Stromal cell of bone marrow (primary cell): ENCODE measurements around the gene SLC31A2.
"Not testable (repeated sequence)": the region's sequence is repeated elsewhere in the genome, so short reads cannot be mapped to it uniquely, and the experiment has no call there.

Experiments used
- DNase-seq: peaks from one replicate; pipeline ENCODE4 v3.0.0-alpha.2; 2012; ENCODE audit warnings: low read depth

SLC31A2 gene

DNA sequence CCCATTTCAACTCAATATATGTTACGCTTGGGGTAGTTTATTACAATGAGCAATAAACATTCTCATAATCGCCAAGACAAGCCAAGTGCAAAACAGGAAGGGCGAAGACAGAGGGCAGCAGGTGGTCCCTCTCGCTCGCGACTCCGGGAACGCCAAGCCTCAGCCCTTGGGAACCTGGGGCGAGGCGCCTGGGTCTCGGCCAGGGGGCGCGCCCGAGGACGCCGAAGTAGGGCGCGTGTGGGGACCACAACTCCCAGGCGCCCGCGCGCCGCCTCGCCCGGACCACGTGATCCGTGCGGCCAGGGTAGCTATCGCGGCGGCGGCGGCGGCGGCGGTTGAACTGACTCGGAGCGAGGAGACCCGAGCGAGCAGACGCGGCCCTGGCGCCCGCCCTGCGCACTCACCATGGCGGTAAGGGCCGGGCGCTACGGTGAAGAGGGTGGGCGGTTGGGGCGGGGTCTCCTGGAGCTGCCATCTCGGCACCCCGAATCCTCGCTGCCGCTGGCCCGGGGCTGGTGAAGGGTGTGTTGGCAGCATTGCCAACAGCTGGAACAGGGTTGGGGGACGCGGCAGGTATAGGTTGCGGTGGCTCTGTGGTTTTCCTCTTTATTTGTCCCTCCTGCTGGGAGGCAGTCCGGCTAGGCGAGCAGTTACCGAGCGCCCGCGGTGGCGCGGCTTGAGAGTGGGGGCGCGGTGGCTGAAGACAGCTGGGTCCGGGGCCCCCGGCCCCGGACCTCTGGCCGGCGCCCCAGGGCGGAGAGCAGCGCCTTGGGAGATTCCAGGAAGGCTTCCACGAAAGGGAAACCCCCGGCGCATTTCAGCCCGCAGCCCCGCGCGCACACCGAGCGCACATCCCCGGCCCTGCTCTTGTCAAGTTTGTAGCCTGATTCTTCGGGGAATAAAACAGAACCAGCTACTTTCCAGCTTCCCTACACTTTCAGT is at the start of gene SLC31A2:
TSS of gene SLC31A2 (plus strand) at position 338 of the 942 bp plus-strand sequence. CDS start at position 406, 68 bp downstream.
- DNase-seq: peak; percentile 74

DNA sequence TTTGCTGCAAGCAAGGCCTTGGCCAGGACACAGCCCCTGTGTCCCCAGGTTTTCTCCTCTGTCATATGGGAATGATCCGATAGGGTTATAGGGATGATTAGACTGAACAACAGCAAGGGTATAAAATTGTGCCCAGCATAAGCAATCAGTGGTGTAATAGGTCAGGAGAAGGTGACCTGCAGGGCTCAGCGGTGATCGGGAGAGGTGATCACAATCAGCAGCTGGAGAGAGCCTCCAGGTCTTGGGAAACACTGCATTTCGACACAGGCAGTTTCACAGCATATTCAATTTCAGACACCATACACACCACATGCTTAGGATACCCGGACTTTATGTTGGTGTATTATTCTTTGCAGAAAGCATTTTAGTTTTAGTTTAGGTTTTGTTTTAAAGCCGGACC is 45.5 kb upstream of the SLC31A2 start:
- not testable (repeated sequence) for DNase-seq

GRCh38 chr9:113111065-113111951 is 39.5 kb upstream of the SLC31A2 start:
- DNase-seq: not testable (repeated sequence)

GRCh38 chr9:113112706-113113510 is 37.9 kb upstream of the SLC31A2 start:
- DNase-seq: not testable (repeated sequence)

DNA sequence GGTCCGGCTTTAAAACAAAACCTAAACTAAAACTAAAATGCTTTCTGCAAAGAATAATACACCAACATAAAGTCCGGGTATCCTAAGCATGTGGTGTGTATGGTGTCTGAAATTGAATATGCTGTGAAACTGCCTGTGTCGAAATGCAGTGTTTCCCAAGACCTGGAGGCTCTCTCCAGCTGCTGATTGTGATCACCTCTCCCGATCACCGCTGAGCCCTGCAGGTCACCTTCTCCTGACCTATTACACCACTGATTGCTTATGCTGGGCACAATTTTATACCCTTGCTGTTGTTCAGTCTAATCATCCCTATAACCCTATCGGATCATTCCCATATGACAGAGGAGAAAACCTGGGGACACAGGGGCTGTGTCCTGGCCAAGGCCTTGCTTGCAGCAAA is 32.0 kb upstream of the SLC31A2 start:
- DNase-seq: not testable (repeated sequence)

DNA sequence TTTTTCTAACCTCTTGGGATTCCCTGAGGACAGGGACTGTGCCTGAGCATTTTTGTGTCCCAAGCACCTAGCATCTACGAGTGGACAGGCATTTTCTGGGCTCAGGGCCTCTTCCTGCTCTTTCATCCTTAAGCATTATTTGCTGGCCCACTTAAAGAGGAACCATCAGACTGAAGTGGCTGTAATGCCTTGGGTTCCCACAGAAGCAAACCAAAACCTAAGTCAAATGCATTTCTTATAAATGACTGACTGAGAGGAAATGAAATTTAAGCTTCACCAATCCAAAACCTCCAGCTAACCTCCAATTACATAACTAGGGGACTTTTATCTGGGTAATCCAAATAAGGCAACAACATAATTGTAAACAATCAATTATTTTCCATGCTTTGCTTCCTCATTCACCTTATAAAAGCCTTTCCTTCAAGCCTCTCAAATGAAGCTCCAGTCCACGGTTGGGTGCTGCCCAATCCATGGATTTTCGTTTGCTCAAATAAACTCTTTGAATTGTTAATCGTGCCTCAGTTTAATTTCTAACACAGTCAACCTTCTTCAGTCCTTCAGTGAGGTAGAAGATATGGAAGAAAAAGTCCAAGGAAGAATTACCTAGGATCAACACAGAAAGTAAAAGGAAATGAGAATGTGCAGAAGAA is 25.3 kb upstream of the SLC31A2 start:
- no peak for DNase-seq

GRCh38 chr9:113129466-113129865 is 21.3 kb upstream of the SLC31A2 start:
- DNase-seq: no peak

DNA sequence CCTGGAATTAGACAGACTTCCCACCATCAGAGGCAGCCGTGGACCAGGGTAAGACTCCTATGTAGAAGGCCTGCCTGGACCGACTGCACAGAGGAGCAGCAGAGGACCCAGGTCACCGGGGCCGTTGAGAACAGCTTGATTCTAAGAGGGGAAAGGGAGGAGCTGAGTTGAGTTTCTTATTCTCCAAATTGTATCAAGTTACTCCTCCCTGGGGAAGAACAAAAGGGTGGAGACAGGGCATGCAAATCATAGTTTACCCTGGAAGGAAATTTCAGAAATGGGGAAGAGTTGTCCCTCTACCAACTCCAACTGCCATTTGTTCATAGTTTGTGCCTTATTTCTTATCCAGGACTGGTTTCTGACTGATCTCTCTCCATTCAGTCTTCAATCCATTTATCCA is 20.9 kb upstream of the SLC31A2 start:
- DNase-seq: no peak

DNA sequence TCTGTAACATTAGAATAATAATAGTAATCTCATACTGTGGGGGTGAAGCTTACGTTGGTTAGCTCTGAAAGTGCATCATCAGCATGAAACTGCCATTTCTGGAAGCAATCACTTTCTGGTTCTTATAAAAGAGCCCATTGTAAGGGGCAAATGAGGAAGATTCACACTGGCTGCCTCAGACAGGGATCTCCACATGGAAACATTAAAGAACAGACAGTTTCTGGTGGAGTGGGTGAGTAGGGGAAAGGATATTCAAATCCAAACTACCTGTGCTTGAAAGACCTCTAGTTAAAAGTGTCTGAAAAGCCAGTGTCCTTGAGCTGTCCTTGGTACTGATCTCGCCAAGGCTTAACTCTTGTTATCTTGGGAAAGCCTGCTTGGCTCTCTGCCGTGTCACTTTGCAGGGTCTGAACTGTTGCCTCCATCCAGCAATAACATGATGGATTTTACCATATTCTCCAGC is 19.1 kb upstream of the SLC31A2 start:
- DNase-seq: no peak

- DNase-seq: no peak
These were observed 13.3 kb upstream of the SLC31A2 start for GRCh38 chr9:113137196-113138168.

GRCh38 chr9:113138760-113139159 is 12.0 kb upstream of the SLC31A2 start:
- no peak for DNase-seq

DNA sequence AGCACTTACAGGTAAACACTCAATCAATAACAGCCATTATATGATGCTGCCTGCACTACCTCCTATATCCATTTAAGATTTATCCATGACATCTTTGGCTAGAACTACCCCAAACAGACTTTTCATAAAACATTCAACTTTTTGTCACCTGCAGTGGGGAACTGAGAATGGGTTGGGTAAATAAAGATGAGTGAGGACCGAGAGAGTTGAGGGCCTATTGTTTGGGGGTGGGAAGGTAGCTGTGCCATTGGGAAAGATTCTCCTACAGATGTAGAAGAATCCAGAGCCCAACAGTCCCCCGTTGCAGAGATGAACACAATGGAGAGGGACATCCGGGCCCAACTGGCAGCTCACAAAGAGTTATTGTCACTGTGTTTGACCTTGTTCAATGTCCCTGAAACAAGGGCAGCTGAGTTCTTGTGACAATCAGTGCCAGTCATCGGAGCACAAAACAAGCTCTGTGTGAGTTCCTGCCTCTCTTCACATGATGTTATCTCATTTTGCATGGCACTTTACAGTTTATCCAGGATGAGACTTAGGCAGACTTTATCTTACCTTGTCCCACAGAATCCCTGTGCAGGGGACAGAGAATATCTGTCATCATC is 11.5 kb upstream of the SLC31A2 start:
- no peak for DNase-seq

DNA sequence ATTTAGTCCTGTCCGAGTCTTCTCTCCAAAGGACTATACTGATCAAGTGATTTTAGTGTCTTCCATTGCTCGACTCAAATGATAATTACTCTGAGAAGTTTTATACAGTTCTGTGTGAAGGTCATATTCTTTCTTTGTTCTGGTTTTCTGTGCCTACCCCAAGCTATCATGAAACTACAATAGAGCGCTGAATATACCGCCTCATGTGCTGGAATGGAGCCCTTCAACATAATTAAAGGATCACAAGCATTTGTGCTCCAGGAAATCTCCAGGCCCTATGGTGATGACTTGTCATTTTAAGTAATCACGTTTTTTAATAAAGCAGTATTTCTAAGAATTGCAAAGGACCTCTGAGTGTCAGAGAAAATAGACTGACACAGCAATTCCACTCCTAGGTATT is 10.9 kb upstream of the SLC31A2 start:
- no peak for DNase-seq

DNA sequence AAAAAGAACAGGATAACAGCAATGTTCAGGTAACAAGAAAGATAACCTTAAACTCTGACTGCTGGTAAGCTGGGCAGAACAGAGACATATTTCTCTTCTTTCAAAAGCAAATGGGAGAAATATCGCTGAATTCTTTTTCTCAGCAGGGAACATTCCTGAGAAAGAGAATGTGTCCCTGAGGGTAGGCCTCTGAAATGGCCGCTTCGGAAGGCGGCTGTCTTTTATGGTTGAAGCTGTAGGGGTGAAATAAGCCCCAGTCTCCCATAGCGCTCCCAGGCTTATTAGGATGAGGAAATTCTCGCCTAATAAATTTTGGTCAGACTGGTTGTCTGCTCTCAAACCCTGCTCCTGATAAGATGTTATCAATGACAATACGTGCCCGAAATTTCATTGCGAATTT is 9.9 kb upstream of the SLC31A2 start:
- not testable (repeated sequence) for DNase-seq

DNA sequence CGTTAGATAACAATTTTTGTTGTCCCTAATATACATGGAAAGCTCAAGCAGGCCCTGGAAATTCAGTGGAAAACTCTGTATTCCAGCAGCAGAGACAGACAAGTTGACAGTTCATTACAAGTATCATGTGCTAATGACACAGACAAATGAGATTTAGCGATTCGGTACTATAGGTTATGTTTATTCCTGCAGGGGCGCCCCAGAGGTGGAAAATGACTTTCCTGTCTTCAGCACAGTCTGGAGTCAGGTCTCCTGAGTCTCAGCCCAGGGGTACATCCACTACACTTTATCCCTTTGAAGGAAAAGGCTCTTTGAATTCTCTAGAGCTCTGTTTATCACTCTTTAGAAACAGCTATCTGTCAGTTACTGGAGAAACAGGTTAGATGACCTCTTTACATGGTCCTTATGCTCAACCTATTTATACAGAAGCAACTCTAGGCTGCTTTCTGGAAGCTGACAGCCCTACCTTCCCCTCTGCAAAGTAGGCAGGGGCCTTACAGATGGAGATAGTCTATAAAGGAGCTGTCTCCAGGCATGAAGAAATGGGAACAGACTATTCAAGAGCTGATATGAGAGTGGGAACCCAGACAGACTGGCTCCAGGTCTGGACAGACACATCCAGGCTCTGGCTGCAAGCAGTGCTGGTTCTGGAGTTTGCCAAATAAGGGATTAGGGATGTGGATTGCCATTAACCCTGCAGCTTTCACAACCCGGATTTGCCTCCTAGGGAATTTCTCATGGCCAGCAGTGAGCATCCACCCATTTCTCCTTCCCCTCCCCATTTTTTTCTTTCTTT is 7.2 kb upstream of the SLC31A2 start:
- no peak for DNase-seq

DNA sequence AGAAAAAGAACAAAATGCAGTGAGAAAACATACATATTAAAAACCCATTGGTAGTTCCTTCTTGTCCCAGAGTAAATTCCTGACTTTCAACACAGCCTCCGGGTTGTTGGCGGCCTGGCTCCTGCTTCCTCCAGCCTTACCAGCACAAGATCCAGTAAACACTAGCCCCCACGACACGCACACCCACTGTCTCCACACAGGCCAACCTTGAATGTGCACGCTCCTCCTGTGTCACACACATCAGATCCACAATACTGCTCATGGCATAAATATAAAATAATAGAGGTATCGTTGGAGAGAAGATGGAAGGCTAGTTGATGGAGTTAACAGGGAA is 2.5 kb upstream of the SLC31A2 start:
- DNase-seq: no peak

DNA sequence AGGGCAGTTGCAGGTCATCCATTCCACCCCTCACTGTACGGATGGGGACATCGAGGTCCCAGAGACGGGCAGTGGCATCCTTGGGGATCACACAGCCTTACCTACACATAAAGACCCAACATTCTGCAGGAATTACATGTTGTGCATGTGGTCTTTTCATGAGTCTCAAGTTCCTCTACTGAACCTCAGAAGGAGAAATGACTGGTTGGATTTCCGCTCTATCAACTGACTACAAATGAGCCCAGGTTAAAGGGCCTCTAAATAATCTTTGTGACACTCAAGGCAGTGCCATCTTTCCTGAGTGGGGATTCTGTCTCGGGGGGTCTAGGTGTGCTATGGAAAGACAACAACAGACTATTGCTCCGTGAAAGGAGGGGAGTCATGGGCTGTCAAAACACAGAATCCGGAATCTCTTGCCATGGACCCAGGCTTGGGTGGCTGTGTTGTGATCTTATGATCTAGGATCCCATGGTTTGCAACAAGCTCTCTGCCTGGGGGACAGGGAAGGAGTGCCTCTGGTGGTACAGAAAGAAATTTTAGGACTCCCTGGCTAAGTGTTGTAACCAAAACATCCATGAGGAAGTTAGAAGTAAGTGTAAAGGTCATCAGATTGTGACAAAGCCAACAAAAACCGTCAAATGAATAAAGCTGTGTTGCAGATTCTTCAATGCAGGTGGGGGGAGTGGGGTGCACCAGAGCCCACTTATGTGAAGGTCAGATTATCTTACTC is 1.9 kb upstream of the SLC31A2 start:
- no peak for DNase-seq

DNA sequence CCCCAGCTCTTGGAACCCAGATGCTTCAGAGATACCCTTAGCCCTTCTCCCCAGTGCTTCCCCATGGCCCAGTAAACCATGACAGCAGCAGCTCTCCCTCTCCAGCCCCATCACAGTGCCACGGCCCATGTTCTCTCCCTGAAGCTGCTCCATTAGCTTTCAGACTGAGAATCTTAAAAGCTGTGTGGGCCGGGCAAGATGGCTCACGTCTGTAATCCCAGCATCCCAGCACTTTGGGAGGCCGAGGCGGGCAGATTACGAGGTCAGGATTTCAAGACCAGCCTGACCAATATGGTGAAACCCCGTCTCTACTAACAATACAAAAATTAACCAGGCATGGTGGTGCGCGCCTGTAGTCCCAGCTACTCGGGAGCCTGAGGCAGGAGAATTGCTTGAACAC is 1.2 kb upstream of the SLC31A2 start:
- not testable (repeated sequence) for DNase-seq
